SK-N-SH (cell line): ENCODE measurements around the gene KDM1A.

Source experiments
- NRF1 ChIP-seq: IDR thresholded peaks from 2 replicates; pipeline ENCODE4 v1.6.1; 2012; ENCODE audit warnings: low read depth, mild to moderate bottlenecking, low read length
- TCF12 ChIP-seq: IDR thresholded peaks from 2 replicates; pipeline ENCODE4 v1.4.0; 2012
- TF ChIP-seq, protein P1 (sequence below): fragments of 200-600 bp; sonication (generic); IDR thresholded peaks from 2 replicates; pipeline ENCODE4 v1.6.1; 2017; ENCODE audit warnings: antibody characterized with exemption, mild to moderate bottlenecking, moderate library complexity

DNA sequence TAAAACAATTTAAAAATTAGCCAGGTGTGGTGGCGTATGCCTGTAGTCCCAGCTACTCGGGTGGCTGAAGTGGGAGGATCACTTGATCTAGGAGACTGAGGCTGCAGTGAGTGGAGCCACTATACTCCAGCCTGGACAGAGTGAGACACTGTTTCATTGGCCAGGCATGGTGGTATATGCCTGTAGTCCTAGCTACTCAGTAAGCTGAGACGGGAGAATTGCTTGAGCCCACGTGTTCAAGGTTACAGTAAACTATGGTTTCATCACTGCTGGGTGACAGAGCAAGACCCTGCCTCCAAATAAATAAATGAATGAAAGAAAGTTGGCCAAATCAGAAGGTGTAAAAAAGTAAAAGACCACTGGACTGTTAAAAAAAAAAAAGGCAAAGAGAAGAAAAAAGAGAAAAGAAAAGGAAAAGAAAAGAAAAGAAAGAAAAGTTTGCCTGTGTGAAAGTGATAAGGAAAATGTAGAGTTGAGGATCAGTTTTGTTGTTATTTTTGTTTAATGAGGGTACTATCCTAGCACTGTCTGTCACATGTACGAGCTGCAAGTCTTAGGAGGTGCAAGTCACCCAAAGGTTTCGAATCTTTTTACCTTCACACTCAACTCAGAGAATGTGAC, 97.1 kb downstream of the KDM1A start:
- TF ChIP-seq, protein P1, sequence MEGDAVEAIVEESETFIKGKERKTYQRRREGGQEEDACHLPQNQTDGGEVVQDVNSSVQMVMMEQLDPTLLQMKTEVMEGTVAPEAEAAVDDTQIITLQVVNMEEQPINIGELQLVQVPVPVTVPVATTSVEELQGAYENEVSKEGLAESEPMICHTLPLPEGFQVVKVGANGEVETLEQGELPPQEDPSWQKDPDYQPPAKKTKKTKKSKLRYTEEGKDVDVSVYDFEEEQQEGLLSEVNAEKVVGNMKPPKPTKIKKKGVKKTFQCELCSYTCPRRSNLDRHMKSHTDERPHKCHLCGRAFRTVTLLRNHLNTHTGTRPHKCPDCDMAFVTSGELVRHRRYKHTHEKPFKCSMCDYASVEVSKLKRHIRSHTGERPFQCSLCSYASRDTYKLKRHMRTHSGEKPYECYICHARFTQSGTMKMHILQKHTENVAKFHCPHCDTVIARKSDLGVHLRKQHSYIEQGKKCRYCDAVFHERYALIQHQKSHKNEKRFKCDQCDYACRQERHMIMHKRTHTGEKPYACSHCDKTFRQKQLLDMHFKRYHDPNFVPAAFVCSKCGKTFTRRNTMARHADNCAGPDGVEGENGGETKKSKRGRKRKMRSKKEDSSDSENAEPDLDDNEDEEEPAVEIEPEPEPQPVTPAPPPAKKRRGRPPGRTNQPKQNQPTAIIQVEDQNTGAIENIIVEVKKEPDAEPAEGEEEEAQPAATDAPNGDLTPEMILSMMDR, result no peak
- TF ChIP-seq NRF1, result no peak
- TF ChIP-seq TCF12, result no peak
